HCT116 (cell line): ENCODE data around the gene TEX2. TPM values are rescaled to one million over a fixed set of nuclear protein-coding genes. Genes with fewer than 3 reads are reported as not detected.

Experiments used
- ATAC-seq: fragments of 200-7000 bp; cut with Tn5 transposase; 2 replicates; pipeline ENCODE4 v1.9.1; 2020; ENCODE audit warnings: mild to moderate bottlenecking, moderate library complexity
- BruUV-seq: library from RNA; stranded (reverse); fragments of 400-500 nt; replicated peaks from 2 replicates; lab custom pipeline; 2021; lab: Mats Ljungman, UMichigan
- CTCF ChIA-PET: fragments of 300-600 bp; sonication (Branson Sonifier 250); formaldehyde crosslinking; loops from one replicate; lab custom pipeline; 2021; ENCODE audit warnings: antibody characterized with exemption; lab: Charles Lee
- POLR2A ChIA-PET: fragments of 300-600, 350-600 bp; sonication (Branson Sonifier 250); formaldehyde crosslinking; loops from one replicate; lab custom pipeline; 2021; ENCODE audit warnings: antibody characterized with exemption; lab: Charles Lee
- RAD21 ChIA-PET, 2 experiments: fragments of 300-600 bp; sonication (Branson Sonifier 250); formaldehyde crosslinking; loops; one replicate each; lab custom pipeline; 2023; ENCODE audit warnings: low total read pairs in 2 of 2; ENCODE audit not compliant: uncharacterized antibody in 2 of 2, unreplicated experiment in 2 of 2, low non-redundant PET in 1 of 2; lab: Charles Lee
- DNase-seq: peaks from one replicate; pipeline ENCODE4 v3.0.0-alpha.2; 2010; ENCODE audit warnings: low read depth, low spot score
- H2AFZ ChIP-seq: fragments of 200-600 bp; shearing (Covaris generic), sonication (generic); 2 replicates; pipeline ENCODE4 v1.6.1; 2017; ENCODE audit warnings: low read depth, mixed run types, mixed read lengths, antibody characterized with exemption, low read length; ENCODE audit not compliant: poor library complexity, severe bottlenecking
- H3K27ac ChIP-seq: 2 replicates; pipeline ENCODE4 v1.5.1; 2012; ENCODE audit warnings: low read depth, low read length
- H3K27me3 ChIP-seq: fragments of 200-600 bp; sonication (generic); 2 replicates; pipeline ENCODE4 v1.6.1; 2016; ENCODE audit warnings: mixed run types, low read length, mixed read lengths; ENCODE audit not compliant: insufficient read depth
- H3K36me3 ChIP-seq, 2 experiments: fragments of 200-500 bp in 1 of 2; fragments of 200-600 bp in 1 of 2; sonication (Bioruptor generic) in 1 of 2; sonication (generic) in 1 of 2; 2 replicates each; pipeline versions ENCODE4 v1.5.1 to v1.6.1; 2014 to 2016; ENCODE audit warnings: low read length in 2 of 2, inconsistent platforms in 1 of 2, mixed read lengths in 1 of 2, mixed run types in 1 of 2; ENCODE audit not compliant: insufficient read depth in 2 of 2, control insufficient read depth in 1 of 2
- H3K4me1 ChIP-seq, 2 experiments: fragments of 200-600 bp in 1 of 2; sonication (generic) in 1 of 2; 2 replicates each; pipeline versions ENCODE4 v1.5.1 to v1.6.1; 2012 to 2017; ENCODE audit warnings: low read length in 2 of 2, inconsistent platforms in 1 of 2, mild to moderate bottlenecking in 1 of 2, mixed read lengths in 1 of 2, mixed run types in 1 of 2, moderate library complexity in 1 of 2; ENCODE audit not compliant: insufficient read depth in 2 of 2, control insufficient read depth in 1 of 2
- H3K4me2 ChIP-seq: fragments of 200-600 bp; sonication (generic); 2 replicates; pipeline ENCODE4 v1.6.1; 2017; ENCODE audit warnings: mixed run types, low read length, mixed read lengths
- H3K4me3 ChIP-seq, 2 experiments: fragments of 200-600 bp in 1 of 2; sonication (generic) in 1 of 2; replicated peaks in 1 of 2; 2 replicates each; pipeline ENCODE4 v1.5.1; 2011 to 2016; ENCODE audit warnings: low read length in 2 of 2, control low read depth in 1 of 2, low read depth in 1 of 2, mild to moderate bottlenecking in 1 of 2, mixed read lengths in 1 of 2, mixed run types in 1 of 2
- H3K79me2 ChIP-seq: fragments of 200-600 bp; sonication (generic); 2 replicates; pipeline ENCODE4 v1.6.1; 2017; ENCODE audit warnings: mild to moderate bottlenecking, mixed run types, low read length, moderate library complexity, mixed read lengths; ENCODE audit not compliant: insufficient read depth
- H3K9ac ChIP-seq: fragments of 200-600 bp; sonication (generic); 2 replicates; pipeline ENCODE4 v1.6.1; 2016; ENCODE audit warnings: low read length, mixed read lengths
- H3K9me2 ChIP-seq: fragments of 200-600 bp; sonication (generic), shearing (Covaris generic); 2 replicates; pipeline ENCODE4 v1.6.1; 2017; ENCODE audit warnings: mixed run types, mild to moderate bottlenecking, moderate library complexity; ENCODE audit not compliant: insufficient read depth
- H3K9me3 ChIP-seq, 2 experiments: fragments of 200-500 bp in 1 of 2; fragments of 200-600 bp in 1 of 2; sonication (Bioruptor generic) in 1 of 2; sonication (generic) in 1 of 2; 2 replicates each; pipeline ENCODE4 v1.6.1; 2014 to 2017; ENCODE audit warnings: low read length in 2 of 2, mixed read lengths in 2 of 2, inconsistent platforms in 1 of 2, low read depth in 1 of 2, mild to moderate bottlenecking in 1 of 2, mixed run types in 1 of 2, moderate library complexity in 1 of 2; ENCODE audit not compliant: control insufficient read depth in 1 of 2, insufficient read depth in 1 of 2
- H4K20me1 ChIP-seq: fragments of 200-600 bp; sonication (generic), shearing (Covaris generic); 2 replicates; pipeline ENCODE4 v1.6.1; 2017; ENCODE audit warnings: mixed run types, mild to moderate bottlenecking, moderate library complexity; ENCODE audit not compliant: insufficient read depth
- EZH2phosphoT487 ChIP-seq: fragments of 200-600 bp; IDR thresholded peaks from 2 replicates; pipeline ENCODE4 v1.6.1; 2018; ENCODE audit warnings: antibody characterized with exemption, borderline replicate concordance
- JUND ChIP-seq: IDR thresholded peaks from 2 replicates; pipeline ENCODE4 v1.6.1; 2012
- POLR2A ChIP-seq: IDR thresholded peaks from 2 replicates; pipeline ENCODE4 v1.7.0; 2011; ENCODE audit warnings: borderline replicate concordance; ENCODE audit not compliant: insufficient read depth, insufficient read length; ENCODE audit errors: extremely low read depth
- POLR2AphosphoS5 ChIP-seq: IDR thresholded peaks from 2 replicates; pipeline ENCODE4 v1.6.1; 2011; ENCODE audit warnings: mild to moderate bottlenecking, low read depth, low read length, moderate library complexity
- SRF ChIP-seq: IDR thresholded peaks from 2 replicates; pipeline ENCODE4 v1.6.1; 2012; ENCODE audit warnings: low read depth
- TCF7L2 ChIP-seq: IDR thresholded peaks from 2 replicates; pipeline ENCODE4 v1.7.0; 2011; ENCODE audit warnings: borderline replicate concordance, inconsistent platforms; ENCODE audit not compliant: insufficient read depth, insufficient read length; ENCODE audit errors: extremely low read depth
- intact Hi-C: fragments of 100-400 bp; cut with micrococcal nuclease; formaldehyde crosslinking; loops from 2 replicates; pipeline ENCODE4 v1.10.0; 2022
- total RNA-seq: library from RNA; stranded (reverse); gene quantifications from one replicate; pipeline ENCODE4 v1.2.1, GENCODE V29; 2021; ENCODE audit not compliant: unreplicated experiment

The TEX2 gene
- total RNA-seq, 1 experiment from 2014 or later: 24.6 TPM

DNA sequence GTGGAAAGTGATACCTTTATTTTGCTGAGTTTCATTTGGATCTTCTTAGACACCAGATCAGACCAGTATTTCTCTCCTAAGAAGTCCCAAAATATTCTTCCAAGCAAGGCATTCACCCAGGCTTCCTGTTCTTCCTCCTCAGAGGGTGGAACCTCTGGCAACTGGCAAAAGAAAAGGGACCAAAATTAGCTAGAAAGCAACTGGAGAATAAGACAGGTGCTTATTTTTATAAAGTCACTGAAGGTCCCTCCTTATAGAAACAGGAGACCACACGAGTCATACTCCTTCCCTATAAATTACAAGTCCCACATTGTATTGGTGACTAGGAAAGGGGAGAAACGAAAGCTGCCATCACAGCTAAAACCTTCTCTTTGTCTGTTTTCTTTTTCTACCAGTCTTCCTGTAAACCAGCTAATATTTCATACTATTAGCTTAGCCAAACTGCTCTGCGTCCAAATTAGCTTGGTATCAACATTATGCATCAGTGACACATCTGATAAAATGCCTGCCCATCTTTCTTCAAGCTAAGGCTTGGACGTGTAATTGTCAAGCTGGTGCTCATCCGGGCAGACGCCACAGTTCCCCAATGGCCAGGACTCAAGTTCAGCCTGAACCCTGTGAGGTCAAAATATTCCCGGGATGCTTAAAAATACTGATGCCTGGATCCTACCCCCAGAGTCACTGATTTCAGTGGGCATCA is 85.6 kb downstream of the TEX2 start:
- RAD21 ChIA-PET: no interaction called here
- POLR2A ChIA-PET: no interaction called here
- Histone ChIP-seq H3K9me3 (no peaks in the 10 kb centered on the region; a peak in 1 of 4 replicates), H4K20me1 (no peaks in the 10 kb centered on the region), H2AFZ (no peak overlapping the region), H3K9me2 (no peaks in the 10 kb centered on the region), H3K4me1 (no peaks in the 10 kb centered on the region), H3K9ac (no peak overlapping the region), H3K4me2 (no peak overlapping the region), H3K27ac (no peak overlapping the region), H3K27me3 (no peaks in the 10 kb centered on the region), H3K36me3 (peaks cover 0 to 4% of the 10 kb centered on the region in 2 experiments; a peak in 3 of 4 replicates), H3K4me3 (no peak overlapping the region), H3K79me2 (no peaks in the 10 kb centered on the region)
- no peak for DNase-seq
- CTCF ChIA-PET: no interaction called here
- intact Hi-C loops: no loop called here
- no peak for ATAC-seq
- TF ChIP-seq JUND (no peak), TCF7L2 (no peak), POLR2A (no peak), POLR2AphosphoS5 (no peak), EZH2phosphoT487 (no peak), SRF (no peak)
- no TSS peak for BruUV-seq

DNA sequence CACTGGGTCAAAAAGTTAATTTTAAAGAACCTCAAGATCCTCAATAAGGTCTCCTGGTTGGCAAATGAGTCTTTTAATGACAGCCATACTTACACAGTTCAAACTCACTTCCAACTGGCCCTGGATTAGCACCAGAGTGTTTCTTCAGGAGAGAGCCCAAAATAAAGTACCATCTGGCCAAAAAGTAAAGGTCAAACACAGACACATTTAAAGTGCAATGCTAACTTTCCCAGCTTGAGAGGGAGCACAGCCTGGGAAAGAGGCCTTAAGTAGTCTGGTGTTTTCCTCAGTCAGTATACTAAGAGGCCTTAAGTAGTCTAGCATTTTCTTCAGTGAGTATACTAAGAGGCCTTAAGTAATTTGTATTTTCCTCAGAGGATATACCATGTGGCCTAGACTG is 86.5 kb downstream of the TEX2 start:
- Histone ChIP-seq H3K9ac (no peak overlapping the region), H3K4me1 (no peaks in the 10 kb centered on the region), H3K36me3 (peaks cover 0 to 4% of the 10 kb centered on the region in 2 experiments; a peak in 3 of 4 replicates)
- no peak for TF ChIP-seq POLR2A
- TF ChIP-seq, all 23 proteins: peak for 0
- Histone ChIP-seq H4K20me1 (no peaks in the 10 kb centered on the region), H2AFZ (no peak overlapping the region), H3K27me3 (no peaks in the 10 kb centered on the region), H3K4me2 (no peak overlapping the region), H3K9me2 (no peaks in the 10 kb centered on the region), H3K4me3 (no peak overlapping the region), H3K27ac (no peak overlapping the region), H3K9me3 (no peaks in the 10 kb centered on the region; a peak in 1 of 4 replicates), H3K79me2 (no peaks in the 10 kb centered on the region)
- ChIA-PET RAD21 (no interaction called here), CTCF (no interaction called here), POLR2A (no interaction called here)
- intact Hi-C loops: no loop called here
- DNase-seq (no peak), ATAC-seq (no peak)
- BruUV-seq: no TSS peak
